Smooth muscle cell (in vitro differentiated cells): ENCODE results near the gene C19orf47. TPM values are rescaled to one million over a fixed set of nuclear protein-coding genes. Genes with fewer than 3 reads are reported as not detected.

Source experiments
- DNase-seq: peaks from one replicate; lab custom pipeline; 2025; ENCODE audit not compliant: unreplicated experiment; lab: John Stamatoyannopoulos, UW
- H2AFZ ChIP-seq: fragments of 200-600 bp; sonication (generic); 2 replicates; pipeline ENCODE4 v1.6.0; 2016; ENCODE audit warnings: antibody characterized with exemption, low read depth, mild to moderate bottlenecking
- H3F3A ChIP-seq: fragments of 200-600 bp; sonication (generic); 2 replicates; pipeline ENCODE4 v1.6.0; 2017; ENCODE audit warnings: antibody characterized with exemption, low read depth
- H3K27ac ChIP-seq: fragments of 200-600 bp; sonication (generic); 2 replicates; pipeline ENCODE4 v1.5.1; 2016; ENCODE audit warnings: low read depth, mild to moderate bottlenecking
- H3K27me3 ChIP-seq: fragments of 200-600 bp; sonication (generic); 2 replicates; pipeline ENCODE4 v1.6.1; 2016; ENCODE audit warnings: low read depth, mild to moderate bottlenecking
- H3K36me3 ChIP-seq: fragments of 200-600 bp; sonication (generic); 2 replicates; pipeline ENCODE4 v1.5.1; 2016; ENCODE audit warnings: low read depth
- H3K4me1 ChIP-seq: fragments of 200-600 bp; sonication (generic); 2 replicates; pipeline ENCODE4 v1.5.1; 2016; ENCODE audit warnings: low read depth
- H3K4me2 ChIP-seq: fragments of 200-600 bp; sonication (generic); 2 replicates; pipeline ENCODE4 v1.6.0; 2016; ENCODE audit warnings: mild to moderate bottlenecking
- H3K4me3 ChIP-seq: fragments of 200-600 bp; sonication (generic); 2 replicates; pipeline ENCODE4 v1.5.1; 2016; ENCODE audit warnings: mild to moderate bottlenecking
- H3K79me2 ChIP-seq: fragments of 200-600 bp; sonication (generic); 2 replicates; pipeline ENCODE4 v1.6.0; 2016; ENCODE audit warnings: low read depth, mild to moderate bottlenecking
- H3K9ac ChIP-seq: fragments of 200-600 bp; sonication (generic); 2 replicates; pipeline ENCODE4 v1.6.0; 2016; ENCODE audit warnings: low read depth
- H3K9me3 ChIP-seq: fragments of 200-600 bp; sonication (generic); replicated peaks from 2 replicates; pipeline ENCODE4 v1.5.1; 2016; ENCODE audit warnings: low read depth
- H4K20me1 ChIP-seq: fragments of 200-600 bp; sonication (generic); 2 replicates; pipeline ENCODE4 v1.6.0; 2016; ENCODE audit warnings: low read depth
- CTCF ChIP-seq: fragments of 200-600 bp; sonication (generic); IDR thresholded peaks from 2 replicates; pipeline ENCODE4 v1.5.1; 2017; ENCODE audit warnings: borderline replicate concordance, mild to moderate bottlenecking, antibody characterized with exemption; ENCODE audit not compliant: insufficient read depth, poor library complexity, severe bottlenecking
- WGBS: methylation state at CpG from one replicate; pipeline ENCODE4 v1.1.7; 2016; ENCODE audit warnings: low lambda C conversion rate; 5-methylcytosine and 5-hydroxymethylcytosine counted together
- polyA plus RNA-seq: library from polyadenylated mRNA; unstranded; fragments of >200 nt; fragmentation: Nextera tagmentation; extraction: Ambion mirVana; gene quantifications from 2 replicates; pipeline ENCODE4 v1.2.1, GENCODE V29; 2016
- total RNA-seq: library from RNA; depleted of rRNA; stranded (reverse); fragments of >200 nt; gene quantifications from 2 replicates; pipeline ENCODE4 v1.2.3, GENCODE V29; 2014

Gene C19orf47
- total and polyA plus RNA-seq, 2 experiments from 2014 or later: 6.3 to 9.3 TPM

GRCh38 chr19:40283414-40284250 is 64.6 kb downstream of the C19orf47 start:
- H3K79me2 ChIP-seq: peaks cover 65% of the 10 kb centered on the region
- peaks cover 7% of the 10 kb centered on the region for H3K4me1 ChIP-seq
- H3K36me3 ChIP-seq: no peaks in the 10 kb centered on the region
- peak overlapping the region; percentile 73 for H3K27ac ChIP-seq
- peak overlapping the region; percentile 91 for H3K4me2 ChIP-seq
- peak overlapping the region; percentile 93 for H3K4me3 ChIP-seq
- WGBS: 77% methylated on average over 12 of the region's 12 CpGs
- H3K9me3 ChIP-seq: no peaks in the 10 kb centered on the region
- H3K27me3 ChIP-seq: no peaks in the 10 kb centered on the region
- H4K20me1 ChIP-seq: peaks cover 49% of the 10 kb centered on the region
- no peak for TF ChIP-seq CTCF
- peak overlapping the region; percentile 89 for H3K9ac ChIP-seq
- no peak overlapping the region for H2AFZ ChIP-seq
- H3F3A ChIP-seq: peaks cover 4% of the 10 kb centered on the region
- DNase-seq: no peak

- H3K4me2 ChIP-seq: no peak overlapping the region
- H3F3A ChIP-seq: peaks cover 4% of the 10 kb centered on the region
- no peak overlapping the region for H3K4me3 ChIP-seq
- no peak overlapping the region for H2AFZ ChIP-seq
- no peak for DNase-seq
- no peak overlapping the region for H3K9ac ChIP-seq
- H3K36me3 ChIP-seq: no peaks in the 10 kb centered on the region
- H3K27me3 ChIP-seq: no peaks in the 10 kb centered on the region
- peaks cover 56% of the 10 kb centered on the region for H4K20me1 ChIP-seq
- peak overlapping the region; percentile 73 for H3K27ac ChIP-seq
- H3K9me3 ChIP-seq: no peaks in the 10 kb centered on the region
- WGBS: 69% methylated on average over 4 of the region's 4 CpGs
- peaks cover 7% of the 10 kb centered on the region for H3K4me1 ChIP-seq
- H3K79me2 ChIP-seq: peaks cover 72% of the 10 kb centered on the region
- no peak for TF ChIP-seq CTCF
These were observed 65.3 kb downstream of the C19orf47 start for GRCh38 chr19:40282920-40283319.

- no peaks in the 10 kb centered on the region for H3K36me3 ChIP-seq
- H3K9ac ChIP-seq: no peak overlapping the region
- peaks cover 4% of the 10 kb centered on the region for H3F3A ChIP-seq
- TF ChIP-seq CTCF: no peak
- H4K20me1 ChIP-seq: peaks cover 63% of the 10 kb centered on the region
- 94% methylated on average over 6 of the region's 6 CpGs for WGBS
- H3K4me1 ChIP-seq: peaks cover 7% of the 10 kb centered on the region
- H3K27ac ChIP-seq: no peak overlapping the region
- H3K4me2 ChIP-seq: no peak overlapping the region
- no peaks in the 10 kb centered on the region for H3K27me3 ChIP-seq
- H3K4me3 ChIP-seq: no peak overlapping the region
- no peaks in the 10 kb centered on the region for H3K9me3 ChIP-seq
- H3K79me2 ChIP-seq: peaks cover 80% of the 10 kb centered on the region
- DNase-seq: no peak
- no peak overlapping the region for H2AFZ ChIP-seq
These were observed 66.0 kb downstream of the C19orf47 start for GRCh38 chr19:40282209-40282580.
